GM12878 (cell line): ENCODE data around the gene RAP1GAP2. TPM values are rescaled to one million over a fixed set of nuclear protein-coding genes. Genes with fewer than 3 reads are reported as not detected.

Experiments
- ATAC-seq: fragments of 200-7000 bp; cut with Tn5 transposase; 3 replicates; pipeline ENCODE4 v1.9.1; 2020; ENCODE audit warnings: mild to moderate bottlenecking, moderate library complexity
- BruUV-seq: library from RNA; stranded (reverse); fragments of 400-500 nt; replicated peaks from 2 replicates; lab custom pipeline; 2021; lab: Mats Ljungman, UMichigan
- CTCF ChIA-PET: fragments of 300-600 bp; sonication (Branson Sonifier 250); formaldehyde crosslinking; extraction: SDS; loops from one replicate; lab custom pipeline; 2021; ENCODE audit warnings: inconsistent platforms; lab: Yijun Ruan, JAX
- POLR2A ChIA-PET: fragments of 350-600 bp; formaldehyde crosslinking; extraction: SDS; loops from one replicate; lab custom pipeline; 2021; ENCODE audit warnings: inconsistent platforms; lab: Charles Lee
- RAD21 ChIA-PET: fragments of 300-600 bp; sonication (Branson Sonifier 250); formaldehyde crosslinking; loops from one replicate; lab custom pipeline; 2023; ENCODE audit warnings: antibody characterized with exemption; ENCODE audit not compliant: unreplicated experiment; lab: Charles Lee
- SMC1A ChIA-PET: fragments of 300-600 bp; sonication (Branson Sonifier 250); formaldehyde crosslinking; loops from one replicate; lab custom pipeline; 2023; ENCODE audit not compliant: unreplicated experiment, uncharacterized antibody; lab: Charles Lee
- DNase-seq: peaks from one replicate; pipeline ENCODE4 v3.0.0-alpha.2; 2011; ENCODE audit warnings: low read depth, low spot score
- FAIRE-seq: peaks from 3 replicates; lab custom pipeline; 2011; peaks lifted over from hg19 to GRCh38; lab: Jason Lieb, UNC
- H2AFZ ChIP-seq: 2 replicates; pipeline ENCODE4 v1.6.0; 2011; ENCODE audit warnings: low read depth, low read length, control low read depth; ENCODE audit not compliant: control insufficient read depth
- H3K27ac ChIP-seq: 2 replicates; pipeline ENCODE4 v1.5.1; 2011; ENCODE audit warnings: control low read depth; ENCODE audit not compliant: control insufficient read depth, insufficient read depth
- H3K27me3 ChIP-seq, 2 experiments: replicated peaks in 1 of 2; 2 replicates each; pipeline versions ENCODE4 v1.6.0 to v1.6.1; 2011; ENCODE audit warnings: low read length in 1 of 2; ENCODE audit not compliant: control insufficient read depth in 2 of 2, insufficient read depth in 2 of 2
- H3K36me3 ChIP-seq, 2 experiments: 2 replicates each; pipeline ENCODE4 v1.5.1; 2011; ENCODE audit warnings: low read length in 1 of 2; ENCODE audit not compliant: control insufficient read depth in 2 of 2, insufficient read depth in 2 of 2
- H3K4me1 ChIP-seq: 2 replicates; pipeline ENCODE4 v1.6.1; 2011; ENCODE audit warnings: mild to moderate bottlenecking, low read length, moderate library complexity, mixed read lengths; ENCODE audit not compliant: control insufficient read depth, insufficient read depth
- H3K4me2 ChIP-seq: 2 replicates; pipeline ENCODE4 v1.6.0; 2011; ENCODE audit warnings: control low read depth; ENCODE audit not compliant: control insufficient read depth, insufficient read depth
- H3K4me3 ChIP-seq: fragments of 200-600 bp; sonication (generic); 2 replicates; pipeline ENCODE4 v1.5.1; 2016
- H3K79me2 ChIP-seq: 2 replicates; pipeline ENCODE4 v1.6.0; 2011; ENCODE audit warnings: low read length; ENCODE audit not compliant: control insufficient read depth, insufficient read depth
- H3K9ac ChIP-seq: 2 replicates; pipeline ENCODE4 v1.8.0; 2011; ENCODE audit warnings: low read length, control low read depth, mixed read lengths; ENCODE audit not compliant: control insufficient read depth, insufficient read depth
- H3K9me3 ChIP-seq: replicated peaks from 3 replicates; pipeline ENCODE4 v1.5.1; 2011; ENCODE audit warnings: mild to moderate bottlenecking, low read length; ENCODE audit not compliant: control insufficient read depth, insufficient read depth
- H4K20me1 ChIP-seq: 2 replicates; pipeline ENCODE4 v1.6.0; 2011; ENCODE audit not compliant: control insufficient read depth, insufficient read depth
- BCL3 ChIP-seq: IDR thresholded peaks from 2 replicates; pipeline ENCODE4 v1.6.1; 2011; ENCODE audit warnings: borderline replicate concordance, low read depth, mild to moderate bottlenecking, moderate library complexity, low read length; ENCODE audit not compliant: insufficient read depth, poor library complexity, severe bottlenecking
- CREB1 ChIP-seq: IDR thresholded peaks from 2 replicates; pipeline ENCODE4 v1.6.1; 2012; ENCODE audit warnings: low read depth, mild to moderate bottlenecking, inconsistent platforms
- CUX1 ChIP-seq: IDR thresholded peaks from 2 replicates; pipeline ENCODE4 v1.6.1; 2012; ENCODE audit warnings: improper control_type of control experiment, low read depth, low read length; ENCODE audit not compliant: insufficient replicate concordance
- HDAC6 ChIP-seq: fragments of 200-600 bp; sonication (generic); IDR thresholded peaks from one replicate; pipeline ENCODE4 v1.8.0; 2017; ENCODE audit warnings: antibody characterized with exemption; ENCODE audit not compliant: unreplicated experiment
- IKZF1 ChIP-seq: fragments of 450-650 bp; conservative IDR thresholded peaks from 2 replicates; pipeline ENCODE4 v1.6.1; 2017; ENCODE audit warnings: antibody characterized with exemption, mild to moderate bottlenecking
- MTA2 ChIP-seq: fragments of 450-650 bp; IDR thresholded peaks from 2 replicates; pipeline ENCODE4 v1.6.1; 2016; ENCODE audit warnings: low read depth, mild to moderate bottlenecking, moderate library complexity
- NFIC ChIP-seq: IDR thresholded peaks from 2 replicates; pipeline ENCODE4 v1.6.1; 2012; ENCODE audit warnings: low read depth, mild to moderate bottlenecking, inconsistent platforms, low read length, moderate library complexity
- WGBS: methylation state at CpG from one replicate; pipeline ENCODE4 v1.1.6; 2016; ENCODE audit warnings: low lambda C conversion rate; ENCODE audit not compliant: insufficient replicate concordance, insufficient coverage; ENCODE audit errors: missing lambda C conversion rate; 5-methylcytosine and 5-hydroxymethylcytosine counted together
- in situ Hi-C: fragments of 300-500 bp; cut with MboI; formaldehyde crosslinking; loops from 9 replicates; pipeline ENCODE4 v1.14.3; 2018; ENCODE audit warnings: mixed read lengths
- intact Hi-C: fragments of 100-400 bp; cut with micrococcal nuclease; formaldehyde crosslinking; loops from one replicate; pipeline ENCODE4 v1.14.2; 2022; ENCODE audit not compliant: unreplicated experiment
- polyA plus RNA-seq, 11 experiments: library from polyadenylated mRNA; depleted of rRNA in 4 of 11; unstranded in 6 of 11; stranded (reverse) in 5 of 11; fragments of >200 nt; fragmentation: Nextera tagmentation in 4 of 11; fragmentation: Illumina TruSeq in 1 of 11; extraction: Ambion mirVana in 4 of 11; extraction: Trizol in 1 of 11; gene quantifications; 1 replicate in 1 of 11; 2 replicates in 10 of 11; pipeline versions ENCODE4 v1.2.1 to v1.2.3, GENCODE V29; 2011 to 2016; ENCODE audit warnings: inconsistent platforms in 2 of 11, missing spikeins in 2 of 11, low read depth in 1 of 11
- total RNA-seq, 4 experiments: library from RNA; depleted of rRNA in 3 of 4; stranded (reverse); fragments of >200 nt in 3 of 4; fragmentation: Illumina TruSeq in 1 of 4; extraction: Trizol in 1 of 4; gene quantifications; 2 replicates each; pipeline versions ENCODE4 v1.2.1 to v1.2.3, GENCODE V29; 2013 to 2021
- TF ChIP-seq, protein P1 (sequence below): fragments of 450-650 bp; IDR thresholded peaks from 2 replicates; pipeline ENCODE4 v1.6.1; 2018; ENCODE audit warnings: mild to moderate bottlenecking, low read depth, moderate library complexity; ENCODE audit not compliant: partially characterized antibody

RAP1GAP2 gene
- total and polyA plus RNA-seq, 10 of the 15 experiments (the other 5 are each of a cell fraction or from before 2014, with no cell fraction given) = 0.03 to 0.95 (median 0.49) TPM; not detected in 2

DNA sequence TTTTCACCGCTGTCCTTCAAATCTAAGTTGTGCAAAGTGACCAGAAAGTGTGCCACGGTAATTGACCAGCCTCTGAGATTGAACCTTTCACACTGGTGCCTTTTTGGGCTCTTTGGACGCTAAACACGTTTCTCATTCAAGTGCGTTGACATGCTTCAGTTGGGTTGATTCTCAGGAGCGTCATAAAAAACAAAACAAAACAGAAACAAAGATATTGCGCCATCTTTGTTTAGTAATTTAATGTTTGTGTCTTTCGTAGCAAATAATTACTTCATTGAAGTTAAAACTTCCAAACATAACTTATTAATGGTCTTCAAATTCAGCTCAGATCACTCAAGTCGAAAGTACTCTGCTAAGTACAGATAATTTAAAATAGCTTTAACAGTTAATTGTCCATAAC is 187.0 kb downstream of the RAP1GAP2 start:
- TF ChIP-seq CUX1 (no peak), IKZF1 (no peak), HDAC6 (no peak), BCL3 (no peak), NFIC (no peak), MTA2 (no peak), CREB1 (no peak)
- TF ChIP-seq, protein P1, sequence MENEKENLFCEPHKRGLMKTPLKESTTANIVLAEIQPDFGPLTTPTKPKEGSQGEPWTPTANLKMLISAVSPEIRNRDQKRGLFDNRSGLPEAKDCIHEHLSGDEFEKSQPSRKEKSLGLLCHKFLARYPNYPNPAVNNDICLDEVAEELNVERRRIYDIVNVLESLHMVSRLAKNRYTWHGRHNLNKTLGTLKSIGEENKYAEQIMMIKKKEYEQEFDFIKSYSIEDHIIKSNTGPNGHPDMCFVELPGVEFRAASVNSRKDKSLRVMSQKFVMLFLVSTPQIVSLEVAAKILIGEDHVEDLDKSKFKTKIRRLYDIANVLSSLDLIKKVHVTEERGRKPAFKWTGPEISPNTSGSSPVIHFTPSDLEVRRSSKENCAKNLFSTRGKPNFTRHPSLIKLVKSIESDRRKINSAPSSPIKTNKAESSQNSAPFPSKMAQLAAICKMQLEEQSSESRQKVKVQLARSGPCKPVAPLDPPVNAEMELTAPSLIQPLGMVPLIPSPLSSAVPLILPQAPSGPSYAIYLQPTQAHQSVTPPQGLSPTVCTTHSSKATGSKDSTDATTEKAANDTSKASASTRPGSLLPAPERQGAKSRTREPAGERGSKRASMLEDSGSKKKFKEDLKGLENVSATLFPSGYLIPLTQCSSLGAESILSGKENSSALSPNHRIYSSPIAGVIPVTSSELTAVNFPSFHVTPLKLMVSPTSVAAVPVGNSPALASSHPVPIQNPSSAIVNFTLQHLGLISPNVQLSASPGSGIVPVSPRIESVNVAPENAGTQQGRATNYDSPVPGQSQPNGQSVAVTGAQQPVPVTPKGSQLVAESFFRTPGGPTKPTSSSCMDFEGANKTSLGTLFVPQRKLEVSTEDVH = no peak
- ChIA-PET CTCF (no interaction called here), RAD21 (no interaction called here), POLR2A (no interaction called here), SMC1A (no interaction called here)
- H3K79me2 ChIP-seq = no peaks in the 10 kb centered on the region
- in situ Hi-C loops = no loop called here
- 44% methylated on average over 9 of the region's 9 CpGs for WGBS
- H3K9me3 ChIP-seq = no peaks in the 10 kb centered on the region
- no peak overlapping the region for H3K4me2 ChIP-seq
- no peak overlapping the region for H3K27ac ChIP-seq
- intact Hi-C loops = no loop called here
- no peak overlapping the region for H2AFZ ChIP-seq
- no TSS peak for BruUV-seq
- FAIRE-seq = no peak
- H3K36me3 ChIP-seq = no peaks in the 10 kb centered on the region
- H3K4me1 ChIP-seq = no peaks in the 10 kb centered on the region
- no peak overlapping the region for H3K4me3 ChIP-seq
- no peaks in the 10 kb centered on the region for H4K20me1 ChIP-seq
- no peak for DNase-seq
- no peak for ATAC-seq
- no peak overlapping the region for H3K9ac ChIP-seq
- H3K27me3 ChIP-seq = no peaks in the 10 kb centered on the region; a peak in 1 of 4 replicates
